Effector CD8-positive, alpha-beta T cell (primary cell): ENCODE results near the gene NFATC2.

Experiments
- DNase-seq: peaks from one replicate; lab custom pipeline; 2025; lab: John Stamatoyannopoulos, UW

The NFATC2 gene

GRCh38 chr20:51450984-51451383 is 91.5 kb downstream of the NFATC2 start:
- DNase-seq, result no peak

GRCh38 chr20:51450221-51450712 is 92.3 kb downstream of the NFATC2 start:
- no peak for DNase-seq

- no peak for DNase-seq
These were observed 92.9 kb downstream of the NFATC2 start for GRCh38 chr20:51449498-51450220.

- DNase-seq, result no peak
These were observed 94.8 kb downstream of the NFATC2 start for GRCh38 chr20:51447765-51448148.

- DNase-seq, result no peak
These were observed 95.3 kb downstream of the NFATC2 start for GRCh38 chr20:51447097-51447764.

GRCh38 chr20:51446656-51447055 is 95.9 kb downstream of the NFATC2 start:
- DNase-seq, result no peak

GRCh38 chr20:51446230-51446629 is 96.3 kb downstream of the NFATC2 start:
- no peak for DNase-seq

- DNase-seq, result no peak
These were observed 96.9 kb downstream of the NFATC2 start for GRCh38 chr20:51445591-51445990.

GRCh38 chr20:51444922-51445438 is 97.5 kb downstream of the NFATC2 start:
- DNase-seq, result no peak

GRCh38 chr20:51444467-51444866 is 98.1 kb downstream of the NFATC2 start:
- no peak for DNase-seq

- no peak for DNase-seq
These were observed 99.9 kb downstream of the NFATC2 start for GRCh38 chr20:51442602-51443001.

GRCh38 chr20:51440589-51440988 is 101.9 kb downstream of the NFATC2 start:
- no peak for DNase-seq

GRCh38 chr20:51439160-51439689 is 103.3 kb downstream of the NFATC2 start:
- no peak for DNase-seq

- DNase-seq, result no peak
These were observed 104.4 kb downstream of the NFATC2 start for GRCh38 chr20:51438136-51438535.

GRCh38 chr20:51437182-51437924 is 105.2 kb downstream of the NFATC2 start:
- no peak for DNase-seq

- no peak for DNase-seq
These were observed 107.8 kb downstream of the NFATC2 start for GRCh38 chr20:51434580-51435247.

GRCh38 chr20:51434026-51434425 is 108.5 kb downstream of the NFATC2 start:
- DNase-seq, result no peak

GRCh38 chr20:51432875-51433274 is 109.6 kb downstream of the NFATC2 start:
- DNase-seq, result no peak

- DNase-seq, result no peak
These were observed 110.2 kb downstream of the NFATC2 start for GRCh38 chr20:51432251-51432784.

- no peak for DNase-seq
These were observed 111.2 kb downstream of the NFATC2 start for GRCh38 chr20:51431321-51431720.

GRCh38 chr20:51430198-51430950 is 112.1 kb downstream of the NFATC2 start:
- no peak for DNase-seq
